Fibroblast of lung (primary cell): ENCODE measurements around the gene ZNHIT2.

ENCODE experiments used
- CTCF ChIP-seq, 2 donors: IDR thresholded peaks in 1 of 2; conservative IDR thresholded peaks in 1 of 2; 1 replicate in 1 of 2; 2 replicates in 1 of 2; pipeline ENCODE4 v1.5.1; 2011 to 2012; ENCODE audit warnings: low read length in 2 of 2, control low read depth in 1 of 2, inconsistent platforms in 1 of 2, low read depth in 1 of 2, mild to moderate bottlenecking in 1 of 2
- EZH2 ChIP-seq: IDR thresholded peaks from 2 replicates; pipeline ENCODE4 v1.5.1; 2012; ENCODE audit warnings: low read length, control low read depth, mild to moderate bottlenecking; ENCODE audit errors: missing control alignments

- TF ChIP-seq CTCF (conservative IDR thresholded peaks at IDR 0.05 in 1 of 2, IDR thresholded peaks at IDR 0.05 in 1 of 2; ENCODE audit: low read depth in 1 of 2, low read length in 2 of 2) = no peak
- TF ChIP-seq EZH2 = no peak
Measured at GRCh38 chr11:65134952-65135632, 17.6 kb upstream of the ZNHIT2 start.
